ENCODE results near the gene CEP70. TPM values are rescaled to one million over a fixed set of nuclear protein-coding genes. Genes with fewer than 3 reads are reported as not detected.
A peak's percentile ranks its signal among the peaks of the same experiment; 100 is the strongest.

Gene CEP70, protein sequence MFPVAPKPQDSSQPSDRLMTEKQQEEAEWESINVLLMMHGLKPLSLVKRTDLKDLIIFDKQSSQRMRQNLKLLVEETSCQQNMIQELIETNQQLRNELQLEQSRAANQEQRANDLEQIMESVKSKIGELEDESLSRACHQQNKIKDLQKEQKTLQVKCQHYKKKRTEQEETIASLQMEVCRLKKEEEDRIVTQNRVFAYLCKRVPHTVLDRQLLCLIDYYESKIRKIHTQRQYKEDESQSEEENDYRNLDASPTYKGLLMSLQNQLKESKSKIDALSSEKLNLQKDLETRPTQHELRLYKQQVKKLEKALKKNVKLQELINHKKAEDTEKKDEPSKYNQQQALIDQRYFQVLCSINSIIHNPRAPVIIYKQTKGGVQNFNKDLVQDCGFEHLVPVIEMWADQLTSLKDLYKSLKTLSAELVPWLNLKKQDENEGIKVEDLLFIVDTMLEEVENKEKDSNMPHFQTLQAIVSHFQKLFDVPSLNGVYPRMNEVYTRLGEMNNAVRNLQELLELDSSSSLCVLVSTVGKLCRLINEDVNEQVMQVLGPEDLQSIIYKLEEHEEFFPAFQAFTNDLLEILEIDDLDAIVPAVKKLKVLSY
- total RNA-seq (10 to 100 TPM; 14.5 to 23.4 (median 21.7) TPM), total RNA-seq (7.3 to 28.1 (median 19.8) reads per million in 29 experiments)
- total RNA-seq (2013), result 31.7 TPM

DNA sequence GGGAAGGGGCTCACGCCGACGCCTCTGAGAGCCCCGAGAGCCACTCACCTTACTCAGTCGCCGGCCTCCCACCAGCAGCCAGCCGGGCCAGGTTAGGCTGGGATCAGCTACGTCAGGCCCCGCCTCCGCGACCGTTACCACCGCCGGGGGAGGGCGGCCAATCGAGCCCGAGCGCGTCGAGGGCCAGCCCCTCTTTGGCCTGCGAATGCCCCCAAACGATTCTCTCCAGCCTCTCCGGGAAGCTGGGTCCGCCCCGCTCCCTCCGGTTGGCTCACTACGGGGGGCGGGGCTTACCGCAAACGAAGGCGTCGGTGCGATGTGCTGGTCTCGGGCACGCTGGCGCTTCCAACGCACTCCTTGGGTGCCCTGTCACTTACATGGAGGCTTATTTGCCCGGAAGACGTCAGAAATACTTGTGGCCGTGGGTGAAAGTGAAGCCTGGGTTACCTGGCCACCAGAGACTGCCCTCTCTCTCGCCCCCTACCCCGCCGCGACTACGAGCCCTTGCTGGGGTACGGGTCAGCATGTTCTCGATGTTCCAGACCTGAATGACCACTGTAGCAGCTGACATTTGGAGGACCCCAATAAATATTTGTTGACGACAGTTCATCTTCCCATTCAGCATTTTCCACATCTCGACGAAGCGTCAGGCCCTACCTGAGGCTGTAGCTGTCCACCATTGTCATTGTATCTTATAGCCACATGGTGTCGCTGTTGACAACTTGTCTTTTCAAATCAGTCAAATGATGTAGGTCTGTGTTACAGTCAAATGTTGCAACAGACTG lies at the start of gene CEP70:
CEP70 (minus strand) TSS at position 111 of the 785 bp plus-strand sequence. CDS start 21,333 bp downstream, outside the sequence.
- peak; percentile 92 to 96 (median 94) for ATAC-seq (replicated peaks in 1 of 4)
- 0% methylated on average over 52 of the region's 52 CpGs for WGBS (ENCODE audit: insufficient coverage)
- POLR2A ChIA-PET, result interaction anchor here in 1 of 2 donors (0.7 to 0.9 kb wide), 3 partner anchors 120 to 321 kb away, joined by 3 read pairs; no protein-coding TSS in a partner anchor
- H3K9me3 Mint-ChIP-seq, result no peaks in the 10 kb centered on the region
- no peaks in the 10 kb centered on the region for H3K9me3 ChIP-seq
- H3K27me3 ChIP-seq (replicated peaks in 1 of 2; ENCODE audit: control insufficient read depth in 2 of 2, extremely low read depth in 1 of 2, insufficient read depth in 2 of 2, low read length in 1 of 2), result no peaks in the 10 kb centered on the region
- H3K27me3 Mint-ChIP-seq, result no peaks in the 10 kb centered on the region
- H3K36me3 Mint-ChIP-seq, result peaks cover 2% of the 10 kb centered on the region
- H3K36me3 ChIP-seq (ENCODE audit: control insufficient read depth in 2 of 2, extremely low read depth in 1 of 2, insufficient read depth in 1 of 2, low read length in 1 of 2), result no peaks in the 10 kb centered on the region
- peak within 1 kb of the TSS; percentile 95 to 97 for H3K27ac Mint-ChIP-seq
- CTCF ChIA-PET, result interaction anchor here (0.5 to 6.3 kb wide), 33 partner anchors 9 to 1733 kb away, joined by 3 to 127 read pairs (median 4); partner anchors contain the start of genes FAIM (in 2 of the 2), FOXL2 (in 1 of the 2) and FOXL2NB (in 1 of the 2)
- H3K4me1 ChIP-seq (ENCODE audit: control insufficient read depth in 1 of 2, extremely low read depth in 1 of 2, insufficient read depth in 2 of 2, low read length in 2 of 2), result peaks cover 5 to 16% of the 10 kb centered on the region in 2 experiments
- DNase-seq, result peak; percentile 75 to 94 (median 89)
- H3K4me3 Mint-ChIP-seq, result peak within 1 kb of the TSS; percentile 86 to 96 (median 89)
- peaks cover 13 to 20% (median 13%) of the 10 kb centered on the region in 3 donors for H3K4me1 Mint-ChIP-seq
- H3K4me3 ChIP-seq (ENCODE audit: control insufficient read depth in 1 of 2, extremely low read depth in 1 of 2, low read length in 1 of 2), result peak within 1 kb of the TSS; percentile 85 to 86
- H3K27ac ChIP-seq (ENCODE audit: low read length), result peak within 1 kb of the TSS; percentile 94

DNA sequence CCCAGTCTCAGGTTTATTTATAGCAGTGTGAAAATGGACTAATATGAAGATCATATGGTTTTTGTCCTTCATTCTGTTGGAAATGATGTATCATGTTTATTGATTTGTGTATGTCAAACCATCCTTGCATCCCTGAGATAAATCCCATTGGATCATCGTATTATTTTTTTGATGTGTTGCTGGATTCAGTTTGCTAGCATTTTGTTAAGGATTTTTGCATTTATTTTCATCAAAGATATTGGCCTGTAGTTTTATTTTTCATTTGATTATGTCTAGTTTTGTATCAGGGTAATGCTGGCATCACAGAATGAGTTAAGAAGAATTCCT lies 48.8 kb upstream of the CEP70 start:
- Mint-ChIP-seq H3K36me3 (no peaks in the 10 kb centered on the region), H3K4me1 (no peaks in the 10 kb centered on the region), H3K27me3 (no peaks in the 10 kb centered on the region), H3K4me3 (no peak overlapping the region), H3K27ac (no peak overlapping the region), H3K9me3 (peaks cover 29 to 65% (median 34%) of the 10 kb centered on the region in 3 donors)
- no peak for DNase-seq
- no peaks in the 10 kb centered on the region for H3K36me3 ChIP-seq (ENCODE audit: control insufficient read depth in 2 of 2, extremely low read depth in 1 of 2, insufficient read depth in 1 of 2, low read length in 1 of 2)
- ATAC-seq (replicated peaks in 1 of 4), result no peak
- H3K27me3 ChIP-seq (replicated peaks in 1 of 2; ENCODE audit: control insufficient read depth in 2 of 2, extremely low read depth in 1 of 2, insufficient read depth in 2 of 2, low read length in 1 of 2), result no peaks in the 10 kb centered on the region
- no peaks in the 10 kb centered on the region for H3K4me1 ChIP-seq (ENCODE audit: control insufficient read depth in 1 of 2, extremely low read depth in 1 of 2, insufficient read depth in 2 of 2, low read length in 2 of 2)
- no CpG with 5 or more reads among the region's 1 CpG for WGBS (ENCODE audit: insufficient coverage)
- no peak overlapping the region for H3K27ac ChIP-seq (ENCODE audit: low read length)
- H3K4me3 ChIP-seq (ENCODE audit: control insufficient read depth in 1 of 2, extremely low read depth in 1 of 2, low read length in 1 of 2), result no peak overlapping the region
- ChIA-PET CTCF (no interaction called here), POLR2A (no interaction called here)
- peaks cover 5% of the 10 kb centered on the region for H3K9me3 ChIP-seq

DNA sequence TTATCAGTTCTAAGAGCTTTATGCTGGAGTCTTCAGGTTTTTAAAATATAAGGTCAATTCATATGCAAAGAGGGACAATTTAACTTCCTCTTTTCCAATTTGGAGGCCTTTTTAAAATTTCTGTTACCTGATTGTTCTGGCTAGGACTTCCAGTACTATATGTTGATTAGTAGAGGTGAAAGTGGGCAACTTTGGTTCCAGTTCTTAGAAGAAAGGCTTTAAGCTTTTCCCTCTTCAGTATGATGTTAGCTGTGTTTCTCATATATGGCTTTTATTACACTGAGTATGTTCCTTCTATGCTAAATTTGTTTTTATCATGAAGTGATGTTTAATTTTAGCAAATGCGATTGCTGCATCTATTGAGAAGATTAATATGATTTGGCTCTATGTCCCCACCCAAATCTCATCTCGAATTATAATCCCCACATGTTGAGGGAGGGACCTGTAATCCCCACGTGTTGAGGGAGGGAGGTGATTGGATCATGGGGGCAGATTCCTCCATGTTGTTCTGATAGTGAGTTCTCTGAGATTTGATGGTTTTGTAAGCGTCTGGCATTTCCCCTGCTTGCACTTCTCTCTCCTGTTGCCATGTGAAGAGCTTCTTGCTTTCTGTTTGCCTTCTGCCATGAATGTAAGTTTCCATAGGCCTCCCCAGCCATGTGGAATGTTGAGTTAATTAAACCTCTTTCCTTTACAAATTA lies 48.3 kb upstream of the CEP70 start:
- Mint-ChIP-seq H3K4me1 (no peaks in the 10 kb centered on the region), H3K4me3 (no peak overlapping the region), H3K27me3 (no peaks in the 10 kb centered on the region), H3K9me3 (peaks cover 29 to 65% (median 34%) of the 10 kb centered on the region in 3 donors), H3K36me3 (no peaks in the 10 kb centered on the region), H3K27ac (no peak overlapping the region)
- CTCF ChIA-PET, result no interaction called here
- Histone ChIP-seq H3K4me1 (ENCODE audit: control insufficient read depth in 1 of 2, extremely low read depth in 1 of 2, insufficient read depth in 2 of 2, low read length in 2 of 2) (no peaks in the 10 kb centered on the region), H3K9me3 (peaks cover 5% of the 10 kb centered on the region), H3K27ac (ENCODE audit: low read length) (no peak overlapping the region), H3K36me3 (ENCODE audit: control insufficient read depth in 2 of 2, extremely low read depth in 1 of 2, insufficient read depth in 1 of 2, low read length in 1 of 2) (no peaks in the 10 kb centered on the region), H3K27me3 (replicated peaks in 1 of 2; ENCODE audit: control insufficient read depth in 2 of 2, extremely low read depth in 1 of 2, insufficient read depth in 2 of 2, low read length in 1 of 2) (no peaks in the 10 kb centered on the region), H3K4me3 (ENCODE audit: control insufficient read depth in 1 of 2, extremely low read depth in 1 of 2, low read length in 1 of 2) (no peak overlapping the region)
- POLR2A ChIA-PET, result no interaction called here
- no CpG with 5 or more reads among the region's 4 CpGs for WGBS (ENCODE audit: insufficient coverage)
- DNase-seq (no peak), ATAC-seq (replicated peaks in 1 of 4) (no peak)

DNA sequence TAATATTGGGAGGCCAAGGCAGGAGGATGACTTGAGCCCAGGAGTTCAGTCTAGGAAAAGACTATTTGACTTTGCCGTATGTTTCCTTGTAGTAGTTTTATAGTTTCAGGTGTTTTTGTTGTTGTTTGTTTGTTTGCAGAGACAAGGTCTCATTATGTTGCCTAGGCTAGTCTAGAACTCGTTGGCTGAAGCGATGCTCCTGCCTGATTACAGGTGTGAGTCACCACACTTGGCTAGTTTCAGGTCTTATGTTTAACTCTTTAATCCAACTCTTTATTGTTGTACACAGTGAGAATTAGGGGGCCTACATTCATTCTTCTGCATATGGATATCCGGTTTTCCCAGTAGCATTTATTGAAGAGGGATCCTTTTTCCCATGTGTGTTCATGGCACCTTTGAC lies 46.5 kb upstream of the CEP70 start:
- no peak for ATAC-seq (replicated peaks in 1 of 4)
- no peaks in the 10 kb centered on the region for H3K4me1 Mint-ChIP-seq
- H3K4me3 Mint-ChIP-seq, result no peak overlapping the region
- no peak overlapping the region for H3K27ac Mint-ChIP-seq
- no peaks in the 10 kb centered on the region for H3K27me3 Mint-ChIP-seq
- H3K27me3 ChIP-seq (replicated peaks in 1 of 2; ENCODE audit: control insufficient read depth in 2 of 2, extremely low read depth in 1 of 2, insufficient read depth in 2 of 2, low read length in 1 of 2), result no peaks in the 10 kb centered on the region
- H3K27ac ChIP-seq (ENCODE audit: low read length), result no peak overlapping the region
- CTCF ChIA-PET, result no interaction called here
- whole genome bisulfite sequencing (ENCODE audit: insufficient coverage), result 89% methylated on average over 1 of the region's 4 CpGs
- no peaks in the 10 kb centered on the region for H3K9me3 ChIP-seq
- no peak for DNase-seq
- peaks cover 24 to 54% (median 25%) of the 10 kb centered on the region in 3 donors for H3K9me3 Mint-ChIP-seq
- POLR2A ChIA-PET, result no interaction called here
- H3K4me3 ChIP-seq (ENCODE audit: control insufficient read depth in 1 of 2, extremely low read depth in 1 of 2, low read length in 1 of 2), result no peak overlapping the region
- peaks cover 8% of the 10 kb centered on the region for H3K36me3 Mint-ChIP-seq
- no peaks in the 10 kb centered on the region for H3K4me1 ChIP-seq (ENCODE audit: control insufficient read depth in 1 of 2, extremely low read depth in 1 of 2, insufficient read depth in 2 of 2, low read length in 2 of 2)
- H3K36me3 ChIP-seq (ENCODE audit: control insufficient read depth in 2 of 2, extremely low read depth in 1 of 2, insufficient read depth in 1 of 2, low read length in 1 of 2), result no peaks in the 10 kb centered on the region

DNA sequence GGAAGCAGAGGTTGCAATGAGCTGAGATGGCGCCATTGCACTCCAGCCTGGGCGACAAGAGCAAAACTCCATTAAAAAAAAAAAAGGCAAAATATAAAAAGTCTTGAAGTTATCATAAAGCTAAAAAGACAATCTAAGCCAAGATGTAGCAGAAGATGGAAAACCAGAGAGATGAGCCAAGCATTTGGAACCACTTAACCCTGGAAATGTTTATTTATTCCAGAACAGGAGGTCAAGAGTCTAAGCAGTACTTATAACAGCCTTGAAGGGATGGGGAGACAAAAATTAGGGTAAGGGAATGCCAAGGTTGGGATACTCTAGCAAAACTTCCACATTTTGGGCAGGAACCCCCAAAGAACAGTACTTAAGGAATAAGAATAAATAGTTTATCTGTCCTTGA lies 44.6 kb upstream of the CEP70 start:
- no peak overlapping the region for H3K4me3 ChIP-seq (ENCODE audit: control insufficient read depth in 1 of 2, extremely low read depth in 1 of 2, low read length in 1 of 2)
- ChIA-PET POLR2A (interaction anchor here in 1 of 2 donors (0.6 kb wide), 1 partner anchor 81 kb away, joined by 6 read pairs; no protein-coding TSS in a partner anchor), CTCF (interaction anchor here in 1 of 2 donors (0.6 kb wide), 1 partner anchor 31 kb away, joined by 3 read pairs; no protein-coding TSS in a partner anchor)
- no peak overlapping the region for H3K27ac ChIP-seq (ENCODE audit: low read length)
- Mint-ChIP-seq H3K4me3 (no peak overlapping the region), H3K36me3 (peaks cover 11% of the 10 kb centered on the region), H3K9me3 (peaks cover 21 to 40% (median 21%) of the 10 kb centered on the region in 3 donors), H3K27ac (no peak overlapping the region), H3K4me1 (no peaks in the 10 kb centered on the region), H3K27me3 (no peaks in the 10 kb centered on the region)
- H3K27me3 ChIP-seq (replicated peaks in 1 of 2; ENCODE audit: control insufficient read depth in 2 of 2, extremely low read depth in 1 of 2, insufficient read depth in 2 of 2, low read length in 1 of 2), result no peaks in the 10 kb centered on the region
- H3K36me3 ChIP-seq (ENCODE audit: control insufficient read depth in 2 of 2, extremely low read depth in 1 of 2, insufficient read depth in 1 of 2, low read length in 1 of 2), result peaks cover 0 to 1% of the 10 kb centered on the region in 2 donors
- DNase-seq (no peak), ATAC-seq (replicated peaks in 1 of 4) (no peak)
- WGBS (ENCODE audit: insufficient coverage), result no CpG with 5 or more reads among the region's 2 CpGs
- no peaks in the 10 kb centered on the region for H3K9me3 ChIP-seq
- H3K4me1 ChIP-seq (ENCODE audit: control insufficient read depth in 1 of 2, extremely low read depth in 1 of 2, insufficient read depth in 2 of 2, low read length in 2 of 2), result no peaks in the 10 kb centered on the region

DNA sequence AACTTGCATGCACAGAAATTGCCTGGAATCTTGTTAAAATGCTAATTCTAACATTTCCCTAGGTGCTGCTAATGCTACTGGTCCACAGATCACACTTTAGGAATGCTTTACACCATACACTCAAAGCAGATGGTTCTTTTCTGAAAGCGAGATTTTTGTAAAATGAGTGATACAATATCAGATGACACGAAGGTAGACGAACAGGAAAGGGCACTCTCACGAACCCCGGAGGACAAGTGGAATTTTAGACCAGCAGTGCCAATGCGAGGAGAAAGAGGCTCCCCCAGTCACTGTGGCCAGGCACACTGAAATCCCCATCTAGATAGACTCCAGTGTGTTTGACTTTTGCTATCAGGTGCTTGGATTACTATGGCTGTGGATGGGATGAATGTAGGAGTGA lies 35.5 kb upstream of the CEP70 start:
- Mint-ChIP-seq H3K36me3 (peaks cover 35% of the 10 kb centered on the region), H3K4me1 (no peaks in the 10 kb centered on the region), H3K27me3 (no peaks in the 10 kb centered on the region), H3K27ac (no peak overlapping the region), H3K9me3 (no peaks in the 10 kb centered on the region), H3K4me3 (no peak overlapping the region)
- no peak for DNase-seq
- H3K27me3 ChIP-seq (replicated peaks in 1 of 2; ENCODE audit: control insufficient read depth in 2 of 2, extremely low read depth in 1 of 2, insufficient read depth in 2 of 2, low read length in 1 of 2), result no peaks in the 10 kb centered on the region
- 81% methylated on average over 4 of the region's 6 CpGs for WGBS (ENCODE audit: insufficient coverage)
- no peaks in the 10 kb centered on the region for H3K4me1 ChIP-seq (ENCODE audit: control insufficient read depth in 1 of 2, extremely low read depth in 1 of 2, insufficient read depth in 2 of 2, low read length in 2 of 2)
- no peak overlapping the region for H3K27ac ChIP-seq (ENCODE audit: low read length)
- no peaks in the 10 kb centered on the region for H3K9me3 ChIP-seq
- ChIA-PET CTCF (no interaction called here), POLR2A (no interaction called here)
- ATAC-seq (replicated peaks in 1 of 4), result no peak
- H3K4me3 ChIP-seq (ENCODE audit: control insufficient read depth in 1 of 2, extremely low read depth in 1 of 2, low read length in 1 of 2), result no peak overlapping the region
- H3K36me3 ChIP-seq (ENCODE audit: control insufficient read depth in 2 of 2, extremely low read depth in 1 of 2, insufficient read depth in 1 of 2, low read length in 1 of 2), result peaks cover 0 to 3% of the 10 kb centered on the region in 2 donors
